OCI-LY7 (cell line): Measurements from ENCODE around the gene UBAP1.

Source experiments
- EZH2phosphoT487 ChIP-seq: fragments of 200-600 bp; sonication (generic); IDR thresholded peaks from 2 replicates; pipeline ENCODE4 v1.6.1; 2018; ENCODE audit warnings: low read depth, borderline replicate concordance, mild to moderate bottlenecking, mixed run types, antibody characterized with exemption, low read length, moderate library complexity, mixed read lengths
- TF ChIP-seq, protein P1 (sequence below): fragments of 200-600 bp; sonication (generic); conservative IDR thresholded peaks from 2 replicates; pipeline ENCODE4 v1.5.1; 2014; ENCODE audit warnings: mild to moderate bottlenecking, antibody characterized with exemption, low read length, moderate library complexity, mixed read lengths

DNA sequence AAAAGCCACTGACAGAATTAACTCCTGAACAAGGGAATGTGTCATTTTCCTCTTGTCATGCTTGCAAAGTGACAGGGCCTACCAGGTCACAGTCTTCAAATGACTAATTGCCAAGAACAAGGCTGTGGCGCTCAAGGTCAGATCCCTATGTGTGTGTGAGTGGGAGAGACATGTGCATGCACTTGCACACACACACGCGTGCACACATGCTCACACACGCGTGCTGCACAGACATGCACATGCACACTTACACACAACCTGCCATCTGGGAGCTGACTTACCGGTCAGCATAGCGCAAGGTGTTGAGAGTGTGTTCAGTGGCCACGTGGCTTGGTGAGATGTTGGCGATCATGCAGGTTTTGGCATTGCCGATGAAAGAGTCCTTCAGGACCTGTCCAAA is 80.5 kb downstream of the UBAP1 start:
- TF ChIP-seq, protein P1, sequence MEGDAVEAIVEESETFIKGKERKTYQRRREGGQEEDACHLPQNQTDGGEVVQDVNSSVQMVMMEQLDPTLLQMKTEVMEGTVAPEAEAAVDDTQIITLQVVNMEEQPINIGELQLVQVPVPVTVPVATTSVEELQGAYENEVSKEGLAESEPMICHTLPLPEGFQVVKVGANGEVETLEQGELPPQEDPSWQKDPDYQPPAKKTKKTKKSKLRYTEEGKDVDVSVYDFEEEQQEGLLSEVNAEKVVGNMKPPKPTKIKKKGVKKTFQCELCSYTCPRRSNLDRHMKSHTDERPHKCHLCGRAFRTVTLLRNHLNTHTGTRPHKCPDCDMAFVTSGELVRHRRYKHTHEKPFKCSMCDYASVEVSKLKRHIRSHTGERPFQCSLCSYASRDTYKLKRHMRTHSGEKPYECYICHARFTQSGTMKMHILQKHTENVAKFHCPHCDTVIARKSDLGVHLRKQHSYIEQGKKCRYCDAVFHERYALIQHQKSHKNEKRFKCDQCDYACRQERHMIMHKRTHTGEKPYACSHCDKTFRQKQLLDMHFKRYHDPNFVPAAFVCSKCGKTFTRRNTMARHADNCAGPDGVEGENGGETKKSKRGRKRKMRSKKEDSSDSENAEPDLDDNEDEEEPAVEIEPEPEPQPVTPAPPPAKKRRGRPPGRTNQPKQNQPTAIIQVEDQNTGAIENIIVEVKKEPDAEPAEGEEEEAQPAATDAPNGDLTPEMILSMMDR, result no peak
- TF ChIP-seq EZH2phosphoT487, result no peak
